Measurements from ENCODE around the gene ASB6.
A peak's percentile ranks its signal among the peaks of the same experiment; 100 is the strongest.

The ASB6 gene

GRCh38 chr9:129608561-129609481 lies 33.1 kb downstream of the ASB6 start:
- TF ChIP-seq CTCF (IDR thresholded peaks at IDR 0.05), result no peak
- H3K4me3 ChIP-seq, result no peak overlapping the region
- peak; percentile 75 for DNase-seq (ENCODE audit: low spot score)
- peak overlapping the region; percentile 89 to 98 for H3K27ac ChIP-seq

GRCh38 chr9:129607027-129607387 lies 34.9 kb downstream of the ASB6 start:
- DNase-seq (ENCODE audit: low spot score), result no peak
- Histone ChIP-seq H3K27ac (peak overlapping the region; percentile 89 to 98), H3K4me3 (no peak overlapping the region)
- TF ChIP-seq CTCF (IDR thresholded peaks at IDR 0.05), result no peak

GRCh38 chr9:129606161-129607026 lies 35.6 kb downstream of the ASB6 start:
- no peak for TF ChIP-seq CTCF (IDR thresholded peaks at IDR 0.05)
- Histone ChIP-seq H3K27ac (peak overlapping the region; percentile 89 to 98), H3K4me3 (no peak overlapping the region)
- DNase-seq (ENCODE audit: low spot score), result no peak

GRCh38 chr9:129604766-129605163 lies 37.2 kb downstream of the ASB6 start:
- no peak overlapping the region for H3K27ac ChIP-seq
- no peak for DNase-seq (ENCODE audit: low spot score)
- no peak overlapping the region for H3K4me3 ChIP-seq
- TF ChIP-seq CTCF (IDR thresholded peaks at IDR 0.05), result no peak

- no peak overlapping the region for H3K27ac ChIP-seq
- no peak for DNase-seq (ENCODE audit: low spot score)
- H3K4me3 ChIP-seq, result no peak overlapping the region
- no peak for TF ChIP-seq CTCF (IDR thresholded peaks at IDR 0.05)
Measured at GRCh38 chr9:129604056-129604765, 37.7 kb downstream of the ASB6 start.

- TF ChIP-seq CTCF (IDR thresholded peaks at IDR 0.05), result no peak
- Histone ChIP-seq H3K27ac (no peak overlapping the region), H3K4me3 (no peak overlapping the region)
- no peak for DNase-seq (ENCODE audit: low spot score)
Measured at GRCh38 chr9:129602598-129603415, 39.1 kb downstream of the ASB6 start.

All from coronary artery (tissue), 2 donors.